ENCODE results near the gene INAVA.

INAVA gene

DNA sequence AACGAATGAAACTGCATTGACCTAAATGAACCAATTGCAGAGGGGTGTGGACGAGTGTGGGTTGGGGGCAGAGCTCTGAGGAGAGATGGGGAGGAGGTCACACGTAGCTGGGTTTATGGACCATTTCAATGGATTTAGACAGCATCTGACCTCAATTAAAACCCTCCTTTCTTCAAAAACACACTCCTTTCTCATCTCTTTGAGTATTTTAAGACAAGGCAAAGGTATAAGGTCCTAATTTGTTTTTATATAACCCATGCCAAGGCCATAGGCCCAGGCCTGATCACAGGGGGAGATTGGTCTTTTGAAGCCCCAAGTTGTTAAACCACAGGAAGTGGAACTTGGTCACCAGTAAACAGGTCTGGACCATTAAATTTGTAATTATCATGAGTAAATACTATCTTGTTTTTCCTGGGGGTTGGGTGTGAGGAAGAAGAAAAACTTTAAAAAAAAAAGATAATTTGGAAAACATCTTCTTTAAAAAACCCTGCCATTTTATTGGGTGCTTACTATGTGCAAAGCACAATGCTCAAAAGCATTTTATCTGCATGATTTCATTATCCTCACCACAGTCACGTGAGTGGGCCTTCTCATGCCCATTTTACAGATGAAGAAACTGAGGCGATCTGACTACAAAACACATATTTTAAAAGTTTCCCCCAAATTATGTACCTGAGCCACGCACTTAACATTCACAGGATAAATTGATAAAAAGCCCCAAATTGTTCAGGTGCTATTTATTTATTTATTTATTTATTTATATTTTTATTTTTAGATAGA, 8.9 kb upstream of the INAVA start:
- Histone ChIP-seq H3K9me3 (ENCODE audit: low read length) (no peaks in the 10 kb centered on the region), H3K4me1 (ENCODE audit: insufficient read depth, low read length) (peaks cover 5% of the 10 kb centered on the region), H3K4me3 (ENCODE audit: low read length) (no peak overlapping the region), H2AFZ (ENCODE audit: low read depth, low read length) (no peak overlapping the region), H3K27me3 (ENCODE audit: insufficient read depth, low read length) (no peaks in the 10 kb centered on the region), H3K36me3 (ENCODE audit: insufficient read depth, low read length) (no peaks in the 10 kb centered on the region)

DNA sequence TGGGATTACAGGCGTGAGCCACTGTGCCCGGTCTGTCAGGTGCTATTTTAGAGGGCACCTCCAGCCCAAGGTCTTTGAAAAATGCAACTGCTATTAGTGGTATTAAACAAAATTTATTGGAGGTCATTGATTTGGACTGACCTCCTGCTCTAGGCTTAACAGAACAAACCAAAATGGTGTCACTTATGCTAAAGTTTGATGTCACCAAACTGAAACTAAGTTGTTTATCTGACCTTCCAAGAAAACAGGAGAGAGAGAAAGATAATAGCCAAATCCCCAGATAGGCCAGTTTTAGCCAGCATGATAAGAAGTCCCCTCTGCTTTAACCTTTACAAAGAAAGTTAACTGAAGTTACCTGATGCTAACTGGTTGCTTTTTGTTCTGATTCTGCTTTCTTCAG, 8.1 kb upstream of the INAVA start:
- H3K4me3 ChIP-seq (ENCODE audit: low read length) = no peak overlapping the region
- H3K27me3 ChIP-seq (ENCODE audit: insufficient read depth, low read length) = no peaks in the 10 kb centered on the region
- no peaks in the 10 kb centered on the region for H3K36me3 ChIP-seq (ENCODE audit: insufficient read depth, low read length)
- no peak overlapping the region for H2AFZ ChIP-seq (ENCODE audit: low read depth, low read length)
- peaks cover 5% of the 10 kb centered on the region for H3K4me1 ChIP-seq (ENCODE audit: insufficient read depth, low read length)
- H3K9me3 ChIP-seq (ENCODE audit: low read length) = no peaks in the 10 kb centered on the region

- Histone ChIP-seq H3K36me3 (ENCODE audit: insufficient read depth, low read length) (no peaks in the 10 kb centered on the region), H3K4me3 (ENCODE audit: low read length) (no peak overlapping the region), H2AFZ (ENCODE audit: low read depth, low read length) (no peak overlapping the region), H3K9me3 (ENCODE audit: low read length) (no peaks in the 10 kb centered on the region), H3K4me1 (ENCODE audit: insufficient read depth, low read length) (peaks cover 5% of the 10 kb centered on the region), H3K27me3 (ENCODE audit: insufficient read depth, low read length) (no peaks in the 10 kb centered on the region)
Measured at GRCh38 chr1:200887036-200887435, 7.7 kb upstream of the INAVA start.

GRCh38 chr1:200887772-200888348, 6.8 kb upstream of the INAVA start:
- no peaks in the 10 kb centered on the region for H3K36me3 ChIP-seq (ENCODE audit: insufficient read depth, low read length)
- H3K27me3 ChIP-seq (ENCODE audit: insufficient read depth, low read length) = no peaks in the 10 kb centered on the region
- H3K4me3 ChIP-seq (ENCODE audit: low read length) = no peak overlapping the region
- peaks cover 11% of the 10 kb centered on the region for H3K4me1 ChIP-seq (ENCODE audit: insufficient read depth, low read length)
- H2AFZ ChIP-seq (ENCODE audit: low read depth, low read length) = no peak overlapping the region
- no peaks in the 10 kb centered on the region for H3K9me3 ChIP-seq (ENCODE audit: low read length)

DNA sequence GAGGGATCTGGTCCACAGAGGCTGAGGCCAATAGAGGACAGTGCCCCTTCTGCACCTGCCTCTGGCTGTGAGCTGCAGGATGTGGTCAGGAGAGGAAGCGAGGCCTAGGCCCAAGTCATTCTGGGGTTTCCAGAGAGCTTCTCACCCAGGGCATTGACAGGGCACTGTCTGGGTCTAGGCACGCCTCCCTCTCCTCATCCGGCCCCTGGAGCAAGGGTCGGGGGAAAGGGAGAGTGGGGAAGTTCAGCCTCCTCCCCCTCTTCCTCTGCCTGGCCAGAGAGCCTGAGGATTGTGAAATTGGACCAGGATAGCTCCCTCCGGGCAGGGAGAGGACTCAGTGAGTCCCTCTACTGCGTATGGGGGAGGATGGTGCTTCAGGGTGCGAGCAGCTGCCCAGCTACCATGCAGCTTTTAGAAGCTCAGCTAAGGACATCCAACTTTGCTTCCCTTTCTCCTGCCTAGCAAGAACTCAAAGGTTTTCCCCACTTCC, 6.3 kb upstream of the INAVA start:
- Histone ChIP-seq H3K27me3 (ENCODE audit: insufficient read depth, low read length) (no peaks in the 10 kb centered on the region), H3K36me3 (ENCODE audit: insufficient read depth, low read length) (no peaks in the 10 kb centered on the region), H3K9me3 (ENCODE audit: low read length) (no peaks in the 10 kb centered on the region), H3K4me1 (ENCODE audit: insufficient read depth, low read length) (peaks cover 16% of the 10 kb centered on the region), H3K4me3 (ENCODE audit: low read length) (no peak overlapping the region), H2AFZ (ENCODE audit: low read depth, low read length) (no peak overlapping the region)

DNA sequence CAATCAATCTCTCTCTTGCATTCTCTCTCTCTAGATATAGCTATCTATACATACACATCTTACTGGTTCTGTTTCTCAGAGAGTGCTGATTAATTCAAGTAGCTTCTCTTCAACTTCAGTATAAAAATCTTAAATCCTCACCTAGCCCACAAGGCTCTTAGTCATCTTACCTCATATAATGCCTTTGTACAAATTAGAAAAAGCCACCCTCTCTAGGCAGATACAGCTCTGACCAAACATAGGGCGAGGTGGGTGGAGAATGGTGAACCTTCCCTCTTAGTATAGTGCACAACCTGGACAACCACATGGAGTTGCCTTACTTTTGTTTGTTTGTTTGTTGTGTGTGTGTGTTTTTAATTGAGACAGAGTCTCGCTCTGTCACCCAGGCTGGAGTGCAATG, 5.1 kb upstream of the INAVA start:
- Histone ChIP-seq H2AFZ (ENCODE audit: low read depth, low read length) (no peak overlapping the region), H3K9me3 (ENCODE audit: low read length) (no peaks in the 10 kb centered on the region), H3K27me3 (ENCODE audit: insufficient read depth, low read length) (no peaks in the 10 kb centered on the region), H3K4me1 (ENCODE audit: insufficient read depth, low read length) (peaks cover 28% of the 10 kb centered on the region), H3K4me3 (ENCODE audit: low read length) (no peak overlapping the region), H3K36me3 (ENCODE audit: insufficient read depth, low read length) (peaks cover 3% of the 10 kb centered on the region)

- H2AFZ ChIP-seq (ENCODE audit: low read depth, low read length) = no peak overlapping the region
- H3K9me3 ChIP-seq (ENCODE audit: low read length) = no peaks in the 10 kb centered on the region
- peaks cover 32% of the 10 kb centered on the region for H3K4me1 ChIP-seq (ENCODE audit: insufficient read depth, low read length)
- no peaks in the 10 kb centered on the region for H3K27me3 ChIP-seq (ENCODE audit: insufficient read depth, low read length)
- H3K4me3 ChIP-seq (ENCODE audit: low read length) = no peak overlapping the region
- H3K36me3 ChIP-seq (ENCODE audit: insufficient read depth, low read length) = peaks cover 4% of the 10 kb centered on the region
Measured at GRCh38 chr1:200890027-200890426, 4.7 kb upstream of the INAVA start.

DNA sequence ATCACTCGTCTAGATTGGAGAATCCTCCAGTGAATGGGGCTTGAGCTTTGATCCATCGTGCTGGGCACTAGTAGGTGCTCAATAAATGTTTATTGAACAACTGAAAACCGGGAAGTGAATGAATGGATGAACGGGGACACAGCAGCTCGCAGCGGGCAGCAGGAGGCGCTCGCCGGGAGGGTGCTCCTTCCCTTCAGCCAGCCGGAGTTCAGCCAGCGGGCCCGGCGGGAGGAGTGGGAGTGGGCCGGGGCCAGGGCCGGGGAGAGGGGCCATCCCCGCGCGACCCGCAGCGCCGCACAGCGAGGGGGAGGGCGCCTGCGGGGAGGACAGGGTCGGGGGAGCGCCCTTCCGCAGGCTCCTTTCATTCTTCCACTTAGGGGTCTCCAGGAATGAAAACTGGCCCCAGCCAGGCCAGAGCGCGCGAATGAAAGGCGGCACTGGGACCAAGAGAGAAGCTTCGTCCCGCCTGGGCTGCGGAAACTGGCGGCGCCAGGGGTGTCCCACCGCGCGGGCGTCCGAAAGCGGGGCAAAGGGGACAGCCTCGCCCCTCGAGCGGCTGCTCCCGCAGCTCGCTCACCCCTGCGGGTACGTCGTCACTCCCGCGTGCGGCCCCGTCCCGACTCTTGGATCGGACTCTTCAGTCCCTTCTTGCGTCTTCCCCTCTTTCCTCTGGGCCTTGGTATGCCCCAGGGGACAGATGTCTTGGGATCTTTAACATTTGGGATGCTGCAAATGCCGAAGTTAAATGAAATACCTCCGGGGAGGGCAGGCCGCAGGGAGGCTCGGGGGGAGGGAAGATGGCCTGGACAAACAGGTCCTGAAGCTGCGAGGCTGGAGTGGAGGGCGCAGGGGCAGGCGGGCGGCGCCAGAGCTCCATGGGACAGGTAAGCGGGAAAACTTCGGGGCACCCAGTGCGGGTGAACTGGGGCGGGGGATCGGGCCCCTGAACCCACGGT, 3.6 kb upstream of the INAVA start:
- Histone ChIP-seq H3K36me3 (ENCODE audit: insufficient read depth, low read length) (peaks cover 4% of the 10 kb centered on the region), H3K9me3 (ENCODE audit: low read length) (no peaks in the 10 kb centered on the region), H2AFZ (ENCODE audit: low read depth, low read length) (peak overlapping the region; percentile 86), H3K4me1 (ENCODE audit: insufficient read depth, low read length) (peaks cover 32% of the 10 kb centered on the region), H3K4me3 (ENCODE audit: low read length) (peak overlapping the region; percentile 96), H3K27me3 (ENCODE audit: insufficient read depth, low read length) (no peaks in the 10 kb centered on the region)

GRCh38 chr1:200891774-200892157, 2.9 kb upstream of the INAVA start:
- Histone ChIP-seq H3K4me1 (ENCODE audit: insufficient read depth, low read length) (peaks cover 32% of the 10 kb centered on the region), H3K27me3 (ENCODE audit: insufficient read depth, low read length) (no peaks in the 10 kb centered on the region)

DNA sequence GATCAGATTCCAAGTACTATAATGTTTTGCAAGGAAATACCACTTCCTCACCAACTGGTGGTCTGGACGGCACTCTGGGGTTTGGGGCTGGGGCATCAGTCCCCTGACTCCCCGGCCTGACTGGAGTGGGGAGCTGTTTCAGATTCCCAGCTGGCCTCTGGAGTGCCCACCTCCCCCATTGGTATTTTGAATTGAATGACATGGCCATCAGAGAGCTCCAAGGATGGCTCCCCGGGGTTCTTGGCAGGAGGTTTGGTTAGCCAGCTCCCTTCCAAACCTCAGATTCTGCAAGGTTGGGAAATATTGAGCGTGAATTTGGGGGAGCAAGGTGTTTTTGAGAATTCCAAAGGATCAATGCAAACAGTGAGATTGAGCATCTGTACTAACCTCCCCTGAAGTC, 2.2 kb upstream of the INAVA start:
- Histone ChIP-seq H2AFZ (ENCODE audit: low read depth, low read length) (peak overlapping the region; percentile 86), H3K4me1 (ENCODE audit: insufficient read depth, low read length) (peaks cover 31% of the 10 kb centered on the region), H3K36me3 (ENCODE audit: insufficient read depth, low read length) (peaks cover 9% of the 10 kb centered on the region), H3K9me3 (ENCODE audit: low read length) (no peaks in the 10 kb centered on the region), H3K4me3 (ENCODE audit: low read length) (peak overlapping the region; percentile 96), H3K27me3 (ENCODE audit: insufficient read depth, low read length) (no peaks in the 10 kb centered on the region)

More at GRCh38 chr1:200891774-200892157, 2.9 kb upstream of the INAVA start:
- Histone ChIP-seq H3K36me3 (ENCODE audit: insufficient read depth, low read length) (peaks cover 4% of the 10 kb centered on the region), H2AFZ (ENCODE audit: low read depth, low read length) (peak overlapping the region; percentile 86), H3K4me3 (ENCODE audit: low read length) (peak overlapping the region; percentile 96), H3K9me3 (ENCODE audit: low read length) (no peaks in the 10 kb centered on the region)

- Histone ChIP-seq H3K27me3 (ENCODE audit: insufficient read depth, low read length) (no peaks in the 10 kb centered on the region), H3K9me3 (ENCODE audit: low read length) (no peaks in the 10 kb centered on the region), H3K36me3 (ENCODE audit: insufficient read depth, low read length) (peaks cover 13% of the 10 kb centered on the region), H3K4me1 (ENCODE audit: insufficient read depth, low read length) (peaks cover 27% of the 10 kb centered on the region), H3K4me3 (ENCODE audit: low read length) (peak overlapping the region; percentile 96), H2AFZ (ENCODE audit: low read depth, low read length) (no peak overlapping the region)
Measured at GRCh38 chr1:200892958-200893357, 1.7 kb upstream of the INAVA start.

- H2AFZ ChIP-seq (ENCODE audit: low read depth, low read length) = no peak overlapping the region
- H3K4me3 ChIP-seq (ENCODE audit: low read length) = peak overlapping the region; percentile 96
- H3K27me3 ChIP-seq (ENCODE audit: insufficient read depth, low read length) = no peaks in the 10 kb centered on the region
- peaks cover 18% of the 10 kb centered on the region for H3K36me3 ChIP-seq (ENCODE audit: insufficient read depth, low read length)
- H3K9me3 ChIP-seq (ENCODE audit: low read length) = no peaks in the 10 kb centered on the region
- H3K4me1 ChIP-seq (ENCODE audit: insufficient read depth, low read length) = peaks cover 27% of the 10 kb centered on the region
Measured at GRCh38 chr1:200893411-200893901, 1.2 kb upstream of the INAVA start.

- H3K36me3 ChIP-seq (ENCODE audit: insufficient read depth, low read length) = peaks cover 37% of the 10 kb centered on the region
- peaks cover 27% of the 10 kb centered on the region for H3K4me1 ChIP-seq (ENCODE audit: insufficient read depth, low read length)
- no peaks in the 10 kb centered on the region for H3K27me3 ChIP-seq (ENCODE audit: insufficient read depth, low read length)
- H3K9me3 ChIP-seq (ENCODE audit: low read length) = no peaks in the 10 kb centered on the region
- H3K4me3 ChIP-seq (ENCODE audit: low read length) = no peak overlapping the region
- no peak overlapping the region for H2AFZ ChIP-seq (ENCODE audit: low read depth, low read length)
Measured at GRCh38 chr1:200895443-200895789, 716 bp downstream of the INAVA start.

Measured in neuron (in vitro differentiated cells).